Renal cortex interstitium (tissue), 11 donors: ENCODE data around the gene MCM5. TPM values are rescaled to one million over a fixed set of nuclear protein-coding genes. Genes with fewer than 3 reads are reported as not detected.

Experiments used
- DNase-seq, 11 donors: peaks; one replicate each; pipeline ENCODE4 v3.0.0-alpha.2; 2013; ENCODE audit warnings: low read depth in 9 of 11, low spot score in 4 of 11; ENCODE audit errors: extremely low read depth in 1 of 11
- polyA plus RNA-seq, 3 donors: library from polyadenylated mRNA; unstranded; fragments of 120-200 nt; gene quantifications; one replicate each; pipeline ENCODE4 v1.2.1, GENCODE V29; 2013; ENCODE audit not compliant: insufficient read length in 3 of 3

MCM5 gene
- polyA plus RNA-seq, 3 donors = 65.1 to 88.3 (median 72.0) TPM

GRCh38 chr22:35369996-35370395 lies 29.9 kb upstream of the MCM5 start:
- DNase-seq = no peak

GRCh38 chr22:35373781-35374180 lies 26.2 kb upstream of the MCM5 start:
- no peak for DNase-seq

DNA sequence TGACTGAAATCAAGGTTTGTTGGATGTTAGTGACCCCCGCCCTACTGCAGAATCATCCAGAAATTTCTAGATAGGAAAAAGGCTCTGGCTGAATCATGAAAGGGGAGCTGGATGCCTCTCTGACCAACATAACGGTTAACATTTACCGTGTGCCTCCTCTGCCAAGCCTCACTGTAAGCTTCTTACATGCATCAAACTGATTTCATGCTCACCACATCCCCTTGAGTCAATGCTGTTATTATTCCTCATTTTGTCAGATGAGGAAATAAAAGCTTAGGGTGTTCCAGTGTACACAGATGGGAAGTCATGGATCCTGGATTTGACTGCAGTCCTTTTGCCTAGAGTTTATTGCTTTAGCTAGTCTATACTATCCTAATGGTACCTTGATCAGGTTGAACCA lies 24.9 kb upstream of the MCM5 start:
- no peak for DNase-seq

DNA sequence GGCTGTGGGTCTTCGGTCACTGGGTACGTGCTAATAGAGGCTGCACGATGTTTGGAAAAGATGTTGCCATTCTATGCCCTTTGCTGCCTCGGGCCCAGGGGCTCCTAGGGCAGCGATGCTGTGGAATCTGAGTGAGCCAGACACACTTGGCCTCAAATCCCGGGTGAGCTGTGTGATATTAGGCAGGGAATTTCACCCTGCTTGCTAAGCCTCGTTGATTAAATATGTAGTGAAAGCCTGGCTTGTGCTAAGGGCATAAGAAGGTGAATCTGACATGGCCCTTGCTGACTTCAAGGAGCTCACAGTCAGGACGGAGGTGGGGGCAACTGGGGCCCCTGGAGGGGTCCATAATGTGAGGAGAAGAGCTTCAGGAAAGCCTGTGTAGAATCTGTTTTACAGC lies 24.4 kb upstream of the MCM5 start:
- DNase-seq = no peak

DNA sequence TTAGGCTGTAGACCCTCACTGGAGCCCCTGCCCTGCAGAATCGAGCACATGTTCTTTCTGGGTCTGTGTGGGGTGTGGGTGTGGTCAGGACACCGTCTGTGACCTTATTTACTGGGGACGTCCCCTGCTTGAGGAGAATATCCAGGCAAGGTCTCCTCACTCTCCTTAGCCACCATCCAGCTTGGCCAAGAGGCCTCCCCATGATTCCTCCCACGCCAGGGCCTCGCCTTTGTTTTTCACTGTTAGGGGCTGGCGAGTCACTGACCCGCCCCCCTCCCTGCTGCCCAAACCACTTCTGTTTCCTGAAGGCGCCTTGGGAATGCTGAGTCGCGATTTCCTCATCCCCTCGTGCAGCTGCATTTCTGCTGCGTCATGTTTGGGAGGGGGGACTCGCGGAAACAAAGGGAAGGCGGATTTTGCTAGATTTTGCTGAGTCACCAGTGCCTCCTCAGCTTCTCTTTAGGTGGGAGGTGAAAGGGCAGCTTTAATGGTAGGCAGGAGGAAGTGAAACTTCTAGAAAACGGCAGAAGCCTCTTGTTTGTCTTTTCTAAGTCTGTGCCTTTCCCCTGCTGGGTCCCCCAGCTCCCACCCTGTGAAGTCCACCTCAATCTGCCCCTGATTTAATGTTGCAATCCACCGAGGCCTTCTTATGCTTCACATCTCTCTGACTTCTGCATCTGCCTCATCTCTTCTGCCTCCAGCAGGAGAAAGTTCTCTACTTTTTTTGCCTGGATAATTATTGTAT lies 23.0 kb upstream of the MCM5 start:
- peak; percentile 89 to 97 (median 93) for DNase-seq

GRCh38 chr22:35377735-35378134 lies 22.2 kb upstream of the MCM5 start:
- DNase-seq = no peak

- no peak for DNase-seq
Observed at GRCh38 chr22:35378621-35379020, 21.3 kb upstream of the MCM5 start.

DNA sequence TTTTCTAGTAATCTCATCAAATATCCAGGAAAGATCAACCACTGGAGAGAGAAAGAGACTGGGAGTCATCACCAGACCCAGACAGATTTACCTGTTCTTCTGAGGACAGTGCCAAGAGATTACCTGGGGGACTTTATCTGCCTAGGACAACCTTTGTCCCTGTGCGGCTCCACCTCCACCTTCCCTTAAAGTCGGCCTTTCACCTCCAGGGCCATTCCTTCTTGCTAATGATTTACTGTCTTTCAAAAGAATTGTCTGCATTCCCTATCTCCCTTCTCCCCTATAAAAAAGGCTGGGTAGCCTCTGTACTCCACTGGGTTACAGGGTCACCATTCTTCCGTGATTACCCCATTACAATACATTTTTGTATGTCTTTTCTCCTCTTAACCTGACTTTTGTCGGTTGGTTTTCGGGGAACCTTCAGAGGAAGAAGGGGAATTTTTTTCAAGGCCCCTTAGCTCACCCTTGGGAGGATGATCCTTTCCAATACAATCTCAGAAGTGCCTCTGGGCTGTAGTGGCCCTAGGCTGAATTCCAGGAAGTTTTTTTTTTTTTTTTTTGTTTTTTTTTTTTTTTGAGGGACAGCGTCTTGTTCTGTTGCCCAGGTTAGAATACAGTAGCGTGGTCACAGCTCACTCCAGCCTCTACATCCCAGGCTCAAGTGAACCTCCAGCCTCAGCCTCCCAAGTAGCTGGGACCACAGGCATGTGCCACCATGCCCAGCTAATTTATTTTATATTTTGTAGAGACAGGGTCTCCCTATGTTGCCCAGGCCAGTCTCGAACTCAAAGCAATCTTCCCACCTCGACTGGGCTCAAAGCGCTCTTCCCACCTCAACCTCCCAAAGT lies 20.6 kb upstream of the MCM5 start:
- no peak for DNase-seq

DNA sequence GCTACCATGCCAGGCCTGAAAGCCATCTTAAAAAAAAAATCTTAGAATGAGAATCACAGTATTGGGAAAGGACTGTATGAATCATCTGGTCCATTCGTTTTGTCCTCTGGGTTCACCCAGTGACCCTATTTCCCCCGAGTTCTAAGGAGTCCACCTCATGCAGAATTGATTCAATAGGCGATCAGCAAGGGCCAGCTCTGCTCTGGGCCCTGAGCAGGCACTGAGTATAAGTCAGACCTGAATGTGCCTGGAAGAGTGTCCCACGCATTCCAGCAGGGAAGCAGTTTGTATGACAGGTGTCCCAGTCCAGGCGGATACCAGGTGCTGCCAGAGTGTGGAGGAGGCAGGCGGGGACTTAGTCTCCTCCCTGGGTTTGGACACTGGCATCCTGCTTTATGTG lies 19.9 kb upstream of the MCM5 start:
- DNase-seq = no peak

- peak in 7 of 11 donors; percentile 61 to 78 (median 67) for DNase-seq
Observed at GRCh38 chr22:35380537-35381423, 19.2 kb upstream of the MCM5 start, which contains the start of gene HMOX1. HMOX1 (plus strand) TSS chr22:35381096; CDS start chr22:35381174, 78 bp downstream.

- DNase-seq = no peak
Observed at GRCh38 chr22:35381424-35382009, 18.4 kb upstream of the MCM5 start.

- DNase-seq = no peak
Observed at GRCh38 chr22:35383679-35384071, 16.3 kb upstream of the MCM5 start.

- no peak for DNase-seq
Observed at GRCh38 chr22:35384527-35384926, 15.4 kb upstream of the MCM5 start.

DNA sequence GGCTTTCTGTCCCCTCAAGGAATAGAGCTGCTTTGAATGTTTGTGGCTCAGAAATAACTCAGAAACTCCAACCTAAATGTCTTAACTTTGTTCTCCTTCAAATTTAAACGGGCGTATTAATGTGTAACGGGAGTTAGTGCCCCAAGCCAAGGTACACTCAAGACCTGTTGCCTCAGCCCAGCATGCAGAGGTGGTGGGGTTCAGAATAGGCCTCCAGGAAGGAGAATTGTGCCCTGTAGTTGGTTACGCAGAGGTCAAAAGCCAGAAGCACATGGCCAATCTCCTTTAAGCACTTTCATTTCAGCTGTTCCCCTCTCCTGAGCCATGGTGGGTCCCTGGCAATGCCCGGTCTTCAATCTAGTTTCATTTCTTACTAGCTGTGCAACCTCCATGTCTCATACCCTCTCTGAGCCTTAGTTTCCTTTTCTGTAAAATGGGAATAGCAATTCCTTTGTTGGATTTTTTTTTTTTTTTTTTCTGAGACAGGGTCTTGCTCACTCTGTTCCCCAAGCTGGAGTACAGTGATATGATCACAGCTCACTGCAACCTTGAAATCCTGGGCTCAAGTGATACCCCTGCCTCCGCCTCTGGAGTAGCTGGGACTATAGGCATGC lies 14.9 kb upstream of the MCM5 start:
- no peak for DNase-seq

DNA sequence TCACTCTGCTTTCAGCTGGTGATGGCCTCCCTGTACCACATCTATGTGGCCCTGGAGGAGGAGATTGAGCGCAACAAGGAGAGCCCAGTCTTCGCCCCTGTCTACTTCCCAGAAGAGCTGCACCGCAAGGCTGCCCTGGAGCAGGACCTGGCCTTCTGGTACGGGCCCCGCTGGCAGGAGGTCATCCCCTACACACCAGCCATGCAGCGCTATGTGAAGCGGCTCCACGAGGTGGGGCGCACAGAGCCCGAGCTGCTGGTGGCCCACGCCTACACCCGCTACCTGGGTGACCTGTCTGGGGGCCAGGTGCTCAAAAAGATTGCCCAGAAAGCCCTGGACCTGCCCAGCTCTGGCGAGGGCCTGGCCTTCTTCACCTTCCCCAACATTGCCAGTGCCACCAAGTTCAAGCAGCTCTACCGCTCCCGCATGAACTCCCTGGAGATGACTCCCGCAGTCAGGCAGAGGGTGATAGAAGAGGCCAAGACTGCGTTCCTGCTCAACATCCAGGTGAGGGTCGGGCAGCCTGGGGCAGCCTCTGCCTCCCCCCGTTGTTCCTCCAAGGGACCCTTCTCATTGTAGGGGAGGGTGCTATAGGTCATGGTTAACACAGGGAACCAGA lies 13.2 kb upstream of the MCM5 start:
- no peak for DNase-seq

- no peak for DNase-seq
Observed at GRCh38 chr22:35390933-35391332, 9.0 kb upstream of the MCM5 start.

- DNase-seq = no peak
Observed at GRCh38 chr22:35392357-35392756, 7.6 kb upstream of the MCM5 start.
